Prostate gland (tissue), 2 donors: ENCODE measurements around the gene INPP5D. TPM values are rescaled to one million over a fixed set of nuclear protein-coding genes. Genes with fewer than 3 reads are reported as not detected.
A peak's percentile ranks its signal among the peaks of the same experiment; 100 is the strongest.

ENCODE experiments used
- DNase-seq: peaks from one replicate; pipeline ENCODE4 v3.0.0-alpha.2; 2019; ENCODE audit warnings: low spot score
- H3K27ac ChIP-seq, 2 donors: fragments of 200-600 bp; sonication (generic); 2 replicates each; pipeline ENCODE4 v1.5.1; 2017 to 2019
- H3K27me3 ChIP-seq: fragments of 200-600 bp; sonication (generic); replicated peaks from 2 replicates; pipeline ENCODE4 v1.5.1; 2019; ENCODE audit not compliant: insufficient read depth
- H3K36me3 ChIP-seq, 2 donors: fragments of 200-600 bp; sonication (generic); 1 replicate in 1 of 2; 2 replicates in 1 of 2; pipeline versions ENCODE4 v1.5.1 to v1.8.1; 2017 to 2019
- H3K4me1 ChIP-seq: fragments of 200-600 bp; sonication (generic); replicated peaks from 2 replicates; pipeline ENCODE4 v1.5.1; 2019
- H3K4me3 ChIP-seq, 2 donors: fragments of 200-600 bp; sonication (generic); 2 replicates each; pipeline ENCODE4 v1.5.1; 2017 to 2019
- H3K9me3 ChIP-seq: fragments of 200-600 bp; sonication (generic); 2 replicates; pipeline ENCODE4 v1.5.1; 2017
- CTCF ChIP-seq, 4 experiments: fragments of 200-600 bp in 2 of 4; fragments of 450-650 bp in 2 of 4; sonication (generic) in 2 of 4; IDR thresholded peaks; 1 replicate in 3 of 4; 2 replicates in 1 of 4; pipeline ENCODE4 v1.5.1; 2016 to 2019; ENCODE audit warnings: antibody characterized with exemption in 4 of 4, mild to moderate bottlenecking in 2 of 4, moderate library complexity in 2 of 4
- POLR2A ChIP-seq: fragments of 450-650 bp; IDR thresholded peaks from one replicate; pipeline ENCODE4 v1.6.1; 2016; ENCODE audit warnings: antibody characterized with exemption, mild to moderate bottlenecking
- POLR2AphosphoS5 ChIP-seq: sonication (generic); formaldehyde crosslinking; IDR thresholded peaks from one replicate; pipeline ENCODE4 v1.6.1; 2017; ENCODE audit warnings: antibody characterized with exemption
- WGBS: methylation state at CpG from one replicate; pipeline ENCODE4 v1.1.5; 2018; 5-methylcytosine and 5-hydroxymethylcytosine counted together
- intact Hi-C: fragments of 100-400 bp; cut with DNase I; formaldehyde crosslinking; loops from one replicate; pipeline ENCODE4 v1.14.2; 2022
- total RNA-seq, 2 donors: library from RNA; depleted of rRNA; stranded (reverse); fragments of >200 nt; gene quantifications; one replicate each; pipeline ENCODE4 v1.1.0, GENCODE V29; 2016

INPP5D gene
- total RNA-seq, 2 donors from 2014 or later: 11.4 to 18.8 TPM

GRCh38 chr2:233081232-233081730, 21.1 kb downstream of the INPP5D start:
- H3K27me3 ChIP-seq: no peaks in the 10 kb centered on the region
- no peaks in the 10 kb centered on the region for H3K36me3 ChIP-seq
- DNase-seq: no peak
- no peak for TF ChIP-seq POLR2AphosphoS5
- no peak for TF ChIP-seq CTCF (IDR thresholded peaks at IDR 0.05)
- no peak for TF ChIP-seq POLR2A
- intact Hi-C loops: no loop called here
- no peak overlapping the region for H3K4me3 ChIP-seq
- no peaks in the 10 kb centered on the region for H3K4me1 ChIP-seq
- H3K9me3 ChIP-seq: no peaks in the 10 kb centered on the region
- WGBS: 70% methylated on average over 9 of the region's 9 CpGs
- H3K27ac ChIP-seq: no peak overlapping the region

- no peaks in the 10 kb centered on the region for H3K36me3 ChIP-seq
- no peak for DNase-seq
- no peaks in the 10 kb centered on the region for H3K4me1 ChIP-seq
- no peaks in the 10 kb centered on the region for H3K27me3 ChIP-seq
- H3K9me3 ChIP-seq: no peaks in the 10 kb centered on the region
- 89% methylated on average over 11 of the region's 13 CpGs for WGBS
- intact Hi-C loops: no loop called here
- TF ChIP-seq POLR2A (no peak), POLR2AphosphoS5 (no peak)
- H3K27ac ChIP-seq: no peak overlapping the region
- no peak overlapping the region for H3K4me3 ChIP-seq
Measured at GRCh38 chr2:233081731-233082221, 21.6 kb downstream of the INPP5D start.

GRCh38 chr2:233082222-233082930, 22.2 kb downstream of the INPP5D start:
- Histone ChIP-seq H3K4me1 (no peaks in the 10 kb centered on the region), H3K36me3 (no peaks in the 10 kb centered on the region), H3K27ac (no peak overlapping the region), H3K9me3 (no peaks in the 10 kb centered on the region), H3K4me3 (no peak overlapping the region), H3K27me3 (no peaks in the 10 kb centered on the region)
- no peak for DNase-seq
- TF ChIP-seq CTCF (IDR thresholded peaks at IDR 0.05) (no peak), POLR2AphosphoS5 (no peak), POLR2A (no peak)
- intact Hi-C loops: no loop called here
- WGBS: 70% methylated on average over 11 of the region's 11 CpGs

GRCh38 chr2:233082931-233083755, 23.0 kb downstream of the INPP5D start:
- intact Hi-C loops: no loop called here
- Histone ChIP-seq H3K27me3 (no peaks in the 10 kb centered on the region), H3K4me1 (no peaks in the 10 kb centered on the region), H3K36me3 (no peaks in the 10 kb centered on the region), H3K9me3 (no peaks in the 10 kb centered on the region), H3K4me3 (no peak overlapping the region), H3K27ac (peak overlapping the region in 1 of 2 donors; percentile 38)
- no peak for TF ChIP-seq POLR2A
- WGBS: 78% methylated on average over 9 of the region's 9 CpGs
- no peak for DNase-seq

GRCh38 chr2:233083782-233084181, 23.6 kb downstream of the INPP5D start:
- peak overlapping the region; percentile 18 to 38 for H3K27ac ChIP-seq
- intact Hi-C loops: no loop called here
- WGBS: 84% methylated on average over 8 of the region's 8 CpGs
- no peaks in the 10 kb centered on the region for H3K9me3 ChIP-seq
- H3K27me3 ChIP-seq: no peaks in the 10 kb centered on the region
- TF ChIP-seq POLR2AphosphoS5: no peak
- no peak for TF ChIP-seq CTCF (IDR thresholded peaks at IDR 0.05)
- TF ChIP-seq POLR2A: no peak
- no peak overlapping the region for H3K4me3 ChIP-seq
- H3K4me1 ChIP-seq: no peaks in the 10 kb centered on the region
- DNase-seq: no peak
- no peaks in the 10 kb centered on the region for H3K36me3 ChIP-seq
